Activated CD8-positive, alpha-beta memory T cell treated with anti-CD3 and anti-CD28 coated beads, Interleukin-2, amount 10 ng/mL, durations not matched to agents 7 days and 5 days (primary cell): Measurements from ENCODE around the gene CFAP74. TPM values are rescaled to one million over a fixed set of nuclear protein-coding genes. Genes with fewer than 3 reads are reported as not detected.
A peak's percentile ranks its signal among the peaks of the same experiment; 100 is the strongest.

Experiments
- ATAC-seq: fragments of 150-1000 bp; cut with Tn5 transposase; one replicate; pipeline ENCODE4 v1.10.0; 2021; ENCODE audit warnings: moderate library complexity
- CTCF ChIA-PET: fragments of 350-600 bp; sonication (Branson Sonifier 250); formaldehyde crosslinking; loops from one replicate; lab custom pipeline; 2021; ENCODE audit warnings: antibody characterized with exemption; lab: Charles Lee
- DNase-seq: peaks from one replicate; pipeline ENCODE4 v3.0.0-alpha.2; 2020
- H3K27ac Mint-ChIP-seq: one replicate; pipeline ENCODE4 v1.8.0; 2021; ENCODE audit warnings: mild to moderate bottlenecking, mixed read lengths
- H3K27me3 Mint-ChIP-seq: one replicate; pipeline ENCODE4 v1.8.0; 2021; ENCODE audit warnings: mixed read lengths
- H3K36me3 Mint-ChIP-seq: one replicate; pipeline ENCODE4 v1.8.0; 2021; ENCODE audit warnings: mild to moderate bottlenecking, mixed read lengths
- H3K4me1 Mint-ChIP-seq: one replicate; pipeline ENCODE4 v1.8.0; 2021; ENCODE audit warnings: mixed read lengths
- H3K4me3 Mint-ChIP-seq: one replicate; pipeline ENCODE4 v1.8.0; 2021; ENCODE audit warnings: mild to moderate bottlenecking, moderate library complexity, mixed read lengths
- H3K9me3 Mint-ChIP-seq: one replicate; pipeline ENCODE4 v1.8.0; 2022; ENCODE audit warnings: low read depth, mixed read lengths
- total RNA-seq, 2 experiments: library from RNA; stranded (reverse); gene quantifications; one replicate each; pipeline ENCODE4 v1.2.3, GENCODE V29; 2021

Gene CFAP74
- total RNA-seq, 2 experiments from 2014 or later = not detected

GRCh38 chr1:2020310-2020655 lies 16.7 kb upstream of the CFAP74 start:
- H3K4me1 Mint-ChIP-seq = peaks cover 2% of the 10 kb centered on the region
- H3K9me3 Mint-ChIP-seq = no peaks in the 10 kb centered on the region
- H3K27me3 Mint-ChIP-seq = peaks cover 42% of the 10 kb centered on the region
- DNase-seq (no peak), ATAC-seq (no peak)
- no peak overlapping the region for H3K27ac Mint-ChIP-seq
- H3K36me3 Mint-ChIP-seq = peaks cover 2% of the 10 kb centered on the region
- no peak overlapping the region for H3K4me3 Mint-ChIP-seq
- CTCF ChIA-PET = interaction anchor here (4.3 kb wide), 1 partner anchor 24 kb away, joined by 18 read pairs; no protein-coding TSS in a partner anchor

- DNase-seq = no peak
- Mint-ChIP-seq H3K4me1 (peaks cover 2% of the 10 kb centered on the region), H3K9me3 (no peaks in the 10 kb centered on the region), H3K27me3 (peaks cover 46% of the 10 kb centered on the region), H3K27ac (no peak overlapping the region), H3K36me3 (peaks cover 2% of the 10 kb centered on the region), H3K4me3 (no peak overlapping the region)
- ATAC-seq = peak; percentile 33
- CTCF ChIA-PET = interaction anchor here (4.3 kb wide), 1 partner anchor 25 kb away, joined by 18 read pairs; no protein-coding TSS in a partner anchor
Measured at GRCh38 chr1:2019571-2020309, 16.2 kb upstream of the CFAP74 start.

- peaks cover 2% of the 10 kb centered on the region for H3K36me3 Mint-ChIP-seq
- no peak for DNase-seq
- no peak within 1 kb of the TSS for H3K27ac Mint-ChIP-seq
Measured at GRCh38 chr1:2019172-2019543, 15.6 kb upstream of the CFAP74 start, which contains the start of gene GABRD. Gene GABRD, plus strand, starts transcription at chr1:2019345. Its CDS starts 79 bp downstream, at chr1:2019424.

GRCh38 chr1:2018217-2019171 lies 14.9 kb upstream of the CFAP74 start:
- Mint-ChIP-seq H3K4me1 (peaks cover 2% of the 10 kb centered on the region), H3K27ac (no peak overlapping the region), H3K27me3 (peaks cover 50% of the 10 kb centered on the region), H3K9me3 (no peaks in the 10 kb centered on the region), H3K4me3 (no peak overlapping the region), H3K36me3 (peaks cover 2% of the 10 kb centered on the region)
- CTCF ChIA-PET = interaction anchor here (4.3 kb wide), 1 partner anchor 26 kb away, joined by 18 read pairs; no protein-coding TSS in a partner anchor
- ATAC-seq (no peak), DNase-seq (no peak)

More at GRCh38 chr1:2019172-2019543, 15.6 kb upstream of the CFAP74 start, which contains the start of gene GABRD:
- Mint-ChIP-seq H3K9me3 (no peaks in the 10 kb centered on the region), H3K4me1 (peaks cover 2% of the 10 kb centered on the region), H3K27me3 (peaks cover 50% of the 10 kb centered on the region), H3K4me3 (no peak within 1 kb of the TSS)
- CTCF ChIA-PET = interaction anchor here (4.3 kb wide), 1 partner anchor 25 kb away, joined by 18 read pairs; no protein-coding TSS in a partner anchor
- peak; percentile 55 for ATAC-seq

GRCh38 chr1:2016123-2016522 lies 12.5 kb upstream of the CFAP74 start:
- CTCF ChIA-PET = interaction anchor here (4.3 kb wide), 1 partner anchor 28 kb away, joined by 18 read pairs; no protein-coding TSS in a partner anchor
- Mint-ChIP-seq H3K36me3 (peaks cover 2% of the 10 kb centered on the region), H3K4me3 (no peak overlapping the region), H3K9me3 (no peaks in the 10 kb centered on the region), H3K27me3 (peaks cover 50% of the 10 kb centered on the region), H3K4me1 (peaks cover 2% of the 10 kb centered on the region), H3K27ac (no peak overlapping the region)
- ATAC-seq (no peak), DNase-seq (no peak)

GRCh38 chr1:2014741-2015735 lies 11.5 kb upstream of the CFAP74 start:
- no peak for DNase-seq
- Mint-ChIP-seq H3K9me3 (no peaks in the 10 kb centered on the region), H3K27ac (no peak overlapping the region), H3K4me3 (no peak overlapping the region), H3K4me1 (peaks cover 2% of the 10 kb centered on the region), H3K27me3 (peaks cover 43% of the 10 kb centered on the region), H3K36me3 (peaks cover 2% of the 10 kb centered on the region)
- CTCF ChIA-PET = no interaction called here
- no peak for ATAC-seq

GRCh38 chr1:2014181-2014580 lies 10.6 kb upstream of the CFAP74 start:
- H3K27ac Mint-ChIP-seq = no peak overlapping the region
- peaks cover 40% of the 10 kb centered on the region for H3K27me3 Mint-ChIP-seq
- DNase-seq (no peak), ATAC-seq (no peak)
- peaks cover 2% of the 10 kb centered on the region for H3K36me3 Mint-ChIP-seq
- CTCF ChIA-PET = no interaction called here
- H3K4me3 Mint-ChIP-seq = no peak overlapping the region
- H3K9me3 Mint-ChIP-seq = no peaks in the 10 kb centered on the region
- H3K4me1 Mint-ChIP-seq = peaks cover 2% of the 10 kb centered on the region

- Mint-ChIP-seq H3K27ac (no peak overlapping the region), H3K27me3 (peaks cover 22% of the 10 kb centered on the region), H3K9me3 (no peaks in the 10 kb centered on the region), H3K4me3 (no peak overlapping the region), H3K36me3 (no peaks in the 10 kb centered on the region), H3K4me1 (no peaks in the 10 kb centered on the region)
- CTCF ChIA-PET = interaction anchor here (1.7 kb wide), 1 partner anchor 35 kb away, joined by 3 read pairs; no protein-coding TSS in a partner anchor
- DNase-seq (no peak), ATAC-seq (no peak)
Measured at GRCh38 chr1:2009101-2010053, 5.8 kb upstream of the CFAP74 start.

- H3K9me3 Mint-ChIP-seq = no peaks in the 10 kb centered on the region
- H3K4me1 Mint-ChIP-seq = no peaks in the 10 kb centered on the region
- H3K4me3 Mint-ChIP-seq = no peak overlapping the region
- peaks cover 40% of the 10 kb centered on the region for H3K27me3 Mint-ChIP-seq
- ATAC-seq (no peak), DNase-seq (no peak)
- CTCF ChIA-PET = interaction anchor here (1.7 kb wide), 1 partner anchor 40 kb away, joined by 6 read pairs; no protein-coding TSS in a partner anchor
- H3K36me3 Mint-ChIP-seq = no peaks in the 10 kb centered on the region
- no peak overlapping the region for H3K27ac Mint-ChIP-seq
Measured at GRCh38 chr1:2004856-2005255, 1.3 kb upstream of the CFAP74 start.

GRCh38 chr1:2001773-2002411 lies 1.7 kb downstream of the CFAP74 start:
- ATAC-seq = no peak
- no peaks in the 10 kb centered on the region for H3K9me3 Mint-ChIP-seq
- no peaks in the 10 kb centered on the region for H3K36me3 Mint-ChIP-seq
- no peak overlapping the region for H3K4me3 Mint-ChIP-seq
- H3K4me1 Mint-ChIP-seq = no peaks in the 10 kb centered on the region
- H3K27ac Mint-ChIP-seq = no peak overlapping the region
- H3K27me3 Mint-ChIP-seq = peaks cover 47% of the 10 kb centered on the region
- DNase-seq = no peak
- CTCF ChIA-PET = no interaction called here

- Mint-ChIP-seq H3K36me3 (peaks cover 2% of the 10 kb centered on the region), H3K27ac (no peak overlapping the region), H3K4me1 (peaks cover 6% of the 10 kb centered on the region), H3K9me3 (no peaks in the 10 kb centered on the region), H3K4me3 (no peak overlapping the region), H3K27me3 (peaks cover 44% of the 10 kb centered on the region)
- DNase-seq = no peak
- no peak for ATAC-seq
- CTCF ChIA-PET = interaction anchor here (1.0 kb wide), 1 partner anchor 44 kb away, joined by 4 read pairs; no protein-coding TSS in a partner anchor
Measured at GRCh38 chr1:2000850-2001249, 2.7 kb downstream of the CFAP74 start.
